Activated naive CD4-positive, alpha-beta T cell treated with anti-CD3 and anti-CD28 coated beads, Interleukin-2, amount 10 ng/mL, durations not matched to agents 7 days and 5 days (primary cell): ENCODE measurements around the gene SFXN2.

Source experiments
- CTCF ChIA-PET: fragments of 350-600 bp; sonication (Branson Sonifier 250); formaldehyde crosslinking; loops from one replicate; lab custom pipeline; 2021; ENCODE audit warnings: antibody characterized with exemption; lab: Charles Lee
- DNase-seq: peaks from one replicate; pipeline ENCODE4 v3.0.0-alpha.2; 2020
- H3K27ac Mint-ChIP-seq: one replicate; pipeline ENCODE4 v1.8.0; 2021; ENCODE audit warnings: mild to moderate bottlenecking, moderate library complexity, mixed read lengths
- H3K27me3 Mint-ChIP-seq: one replicate; pipeline ENCODE4 v1.8.0; 2021; ENCODE audit warnings: mild to moderate bottlenecking, mixed read lengths
- H3K36me3 Mint-ChIP-seq: one replicate; pipeline ENCODE4 v1.8.0; 2021; ENCODE audit warnings: mixed read lengths
- H3K4me1 Mint-ChIP-seq: one replicate; pipeline ENCODE4 v1.8.0; 2021; ENCODE audit warnings: mixed read lengths
- H3K4me3 Mint-ChIP-seq: one replicate; pipeline ENCODE4 v1.8.0; 2021; ENCODE audit warnings: mild to moderate bottlenecking, moderate library complexity, mixed read lengths
- H3K9me3 Mint-ChIP-seq: one replicate; pipeline ENCODE4 v1.8.0; 2021; ENCODE audit warnings: mixed read lengths

The SFXN2 gene

DNA sequence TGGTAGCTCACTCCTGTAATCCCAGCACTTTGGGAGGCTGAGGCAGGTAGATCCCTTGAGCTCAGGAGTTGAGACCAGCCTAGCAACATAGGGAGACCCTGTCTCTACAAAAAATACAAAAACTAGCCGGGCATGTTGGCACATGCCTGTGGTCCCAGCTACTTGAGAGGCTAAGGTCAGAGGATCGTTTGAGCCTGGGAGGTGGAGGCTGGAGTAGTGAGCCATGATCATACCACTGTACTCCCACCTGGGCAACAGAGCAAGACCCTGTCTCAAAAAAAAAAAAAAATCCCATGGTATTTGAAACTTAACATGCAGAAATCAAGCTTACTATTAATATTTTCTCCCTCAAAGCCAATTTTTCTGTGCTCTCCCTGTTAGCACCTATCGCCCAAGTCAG is 5.9 kb downstream of the SFXN2 start:
- peaks cover 40% of the 10 kb centered on the region for H3K4me1 Mint-ChIP-seq
- no peaks in the 10 kb centered on the region for H3K9me3 Mint-ChIP-seq
- DNase-seq = no peak
- H3K4me3 Mint-ChIP-seq = no peak overlapping the region
- CTCF ChIA-PET = interaction anchor here (0.9 to 3.1 kb wide), 2 partner anchors 10 to 491 kb away, joined by 3 to 11 read pairs; no protein-coding TSS in a partner anchor
- peaks cover 25% of the 10 kb centered on the region for H3K36me3 Mint-ChIP-seq
- no peaks in the 10 kb centered on the region for H3K27me3 Mint-ChIP-seq
- H3K27ac Mint-ChIP-seq = no peak overlapping the region

DNA sequence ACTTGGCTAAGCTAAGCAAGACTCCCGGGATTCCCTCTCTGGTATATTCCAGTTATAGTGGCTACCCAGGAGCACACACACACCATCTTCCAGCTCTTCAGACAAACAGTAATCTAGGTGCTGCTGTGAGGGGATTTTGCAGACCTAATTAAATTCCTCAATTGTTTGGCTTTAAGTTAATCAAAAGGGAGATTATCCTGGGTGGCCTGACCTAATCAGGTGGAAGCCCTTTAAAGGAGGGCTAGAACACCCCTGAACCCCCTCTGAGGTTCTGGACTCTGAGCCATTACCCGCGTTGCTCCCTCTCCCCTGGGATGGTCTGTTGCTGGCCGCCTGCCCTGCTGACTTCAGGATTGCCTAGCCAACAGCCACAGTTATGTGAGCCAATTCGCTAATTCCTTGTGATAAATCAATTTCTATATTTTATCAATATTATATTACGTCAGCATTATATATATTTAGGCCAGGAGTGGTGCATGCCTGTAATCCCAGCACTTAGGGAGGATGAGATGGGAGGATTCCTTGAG is 6.4 kb downstream of the SFXN2 start:
- Mint-ChIP-seq H3K4me1 (peaks cover 37% of the 10 kb centered on the region), H3K27ac (no peak overlapping the region), H3K27me3 (no peaks in the 10 kb centered on the region), H3K36me3 (peaks cover 25% of the 10 kb centered on the region), H3K4me3 (no peak overlapping the region), H3K9me3 (no peaks in the 10 kb centered on the region)
- DNase-seq = no peak
- CTCF ChIA-PET = interaction anchor here (1.3 to 3.1 kb wide), 2 partner anchors 9 to 21 kb away, joined by 3 to 11 read pairs; no protein-coding TSS in a partner anchor

GRCh38 chr10:102721954-102722353 is 7.5 kb downstream of the SFXN2 start:
- DNase-seq = no peak
- CTCF ChIA-PET = interaction anchor here (1.3 to 3.1 kb wide), 2 partner anchors 8 to 20 kb away, joined by 3 to 11 read pairs; no protein-coding TSS in a partner anchor
- Mint-ChIP-seq H3K36me3 (peaks cover 26% of the 10 kb centered on the region), H3K4me3 (no peak overlapping the region), H3K9me3 (no peaks in the 10 kb centered on the region), H3K27ac (no peak overlapping the region), H3K27me3 (no peaks in the 10 kb centered on the region), H3K4me1 (peaks cover 28% of the 10 kb centered on the region)

- Mint-ChIP-seq H3K36me3 (peaks cover 23% of the 10 kb centered on the region), H3K27me3 (no peaks in the 10 kb centered on the region), H3K4me1 (peaks cover 13% of the 10 kb centered on the region), H3K9me3 (no peaks in the 10 kb centered on the region), H3K27ac (no peak overlapping the region), H3K4me3 (no peak overlapping the region)
- CTCF ChIA-PET = no interaction called here
- no peak for DNase-seq
Measured at GRCh38 chr10:102723989-102724388, 9.6 kb downstream of the SFXN2 start.

- H3K4me3 Mint-ChIP-seq = no peak overlapping the region
- no peak for DNase-seq
- CTCF ChIA-PET = interaction anchor here (1.6 kb wide), 1 partner anchor 176 kb away, joined by 12 read pairs; no protein-coding TSS in a partner anchor
- peaks cover 23% of the 10 kb centered on the region for H3K36me3 Mint-ChIP-seq
- H3K27ac Mint-ChIP-seq = no peak overlapping the region
- peaks cover 9% of the 10 kb centered on the region for H3K4me1 Mint-ChIP-seq
- no peaks in the 10 kb centered on the region for H3K27me3 Mint-ChIP-seq
- H3K9me3 Mint-ChIP-seq = no peaks in the 10 kb centered on the region
Measured at GRCh38 chr10:102726274-102726673, 11.8 kb downstream of the SFXN2 start.

DNA sequence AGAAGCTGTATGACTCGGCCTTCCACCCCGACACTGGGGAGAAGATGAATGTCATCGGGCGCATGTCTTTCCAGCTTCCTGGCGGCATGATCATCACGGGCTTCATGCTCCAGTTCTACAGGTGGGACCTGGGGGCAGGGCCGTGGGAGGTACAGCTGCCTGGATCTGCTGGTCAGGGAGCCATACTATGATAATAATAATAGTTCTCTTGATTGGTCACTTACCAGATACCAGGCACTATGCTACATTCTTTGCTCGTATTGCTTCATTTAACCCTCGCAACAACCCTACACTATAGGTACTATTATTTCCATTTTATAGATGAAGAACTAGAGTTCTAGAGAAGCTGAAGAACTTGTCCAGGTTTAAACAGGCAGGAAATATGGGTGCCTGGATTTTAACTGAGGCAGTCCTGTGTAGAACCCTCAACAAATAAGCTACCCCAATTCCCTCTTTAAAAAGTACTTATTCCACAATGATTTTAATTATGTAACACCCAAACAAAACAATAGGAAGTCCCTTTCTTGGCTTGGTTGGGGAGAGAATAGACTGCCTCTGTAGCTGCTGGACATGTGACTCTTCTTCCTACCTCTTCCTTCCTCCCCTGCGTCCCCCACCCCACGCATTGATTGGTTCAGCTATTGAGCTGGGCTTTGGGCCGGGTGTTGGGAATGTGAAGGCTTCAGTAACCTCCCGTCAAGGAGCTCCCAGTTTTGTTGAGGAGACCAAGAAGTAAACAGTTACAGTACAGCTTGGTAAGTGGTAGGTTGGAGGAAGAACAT is 12.8 kb downstream of the SFXN2 start:
- no peaks in the 10 kb centered on the region for H3K27me3 Mint-ChIP-seq
- H3K4me1 Mint-ChIP-seq = peaks cover 2% of the 10 kb centered on the region
- no peak for DNase-seq
- H3K27ac Mint-ChIP-seq = peak overlapping the region; percentile 26
- peaks cover 22% of the 10 kb centered on the region for H3K36me3 Mint-ChIP-seq
- H3K4me3 Mint-ChIP-seq = no peak overlapping the region
- CTCF ChIA-PET = interaction anchor here (0.8 to 2.1 kb wide), 5 partner anchors 12 to 175 kb away, joined by 3 to 12 read pairs (median 3); partner anchors contain the start of genes ARL3, SFXN2 and WBP1L
- no peaks in the 10 kb centered on the region for H3K9me3 Mint-ChIP-seq

DNA sequence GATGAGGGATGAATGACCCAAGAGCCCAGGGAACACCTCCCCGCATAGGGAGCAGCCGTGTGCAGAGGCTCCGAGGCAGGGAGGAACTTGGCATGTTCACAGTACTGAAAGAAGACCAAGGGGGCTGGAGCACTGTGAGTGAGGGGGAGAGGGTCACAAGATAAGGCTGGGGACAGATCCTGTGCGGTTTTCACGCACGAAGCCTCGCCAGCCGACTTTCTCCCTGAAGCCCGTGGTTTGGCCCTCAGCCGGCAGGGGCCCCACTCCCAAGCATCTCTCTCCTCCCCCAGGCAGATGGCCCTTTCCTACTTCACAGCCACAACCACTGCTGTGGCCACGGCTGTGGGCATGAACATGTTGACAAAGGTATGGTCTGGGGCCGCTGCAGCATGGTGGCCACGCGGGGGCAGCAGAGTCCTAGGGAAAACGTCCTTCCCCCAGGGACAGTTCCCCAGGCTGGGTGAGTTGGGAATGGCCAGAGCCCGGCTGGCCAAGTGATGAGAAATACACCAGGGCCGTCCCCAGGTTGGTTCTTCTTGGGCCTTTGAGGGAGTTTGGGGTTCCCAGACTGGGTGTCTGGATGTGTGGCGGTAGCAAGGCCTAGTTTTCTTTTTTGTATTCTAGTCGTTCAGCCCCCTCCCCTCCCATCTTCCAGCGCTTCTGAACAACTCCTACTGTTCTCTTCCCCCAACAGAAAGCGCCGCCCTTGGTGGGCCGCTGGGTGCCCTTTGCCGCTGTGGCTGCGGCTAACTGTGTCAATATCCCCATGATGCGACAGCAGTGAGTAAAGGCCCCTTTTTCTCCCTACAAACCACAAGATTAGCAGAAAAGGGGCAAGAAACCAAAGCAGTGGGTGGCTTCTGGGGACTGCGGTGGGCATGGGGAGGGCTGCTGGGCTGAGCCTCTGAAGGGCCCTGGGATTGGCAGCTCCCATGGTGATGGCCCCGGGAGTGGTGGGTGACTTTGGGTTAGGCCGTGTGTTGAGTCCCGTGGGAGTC is 14.9 kb downstream of the SFXN2 start:
- CTCF ChIA-PET = interaction anchor here (0.7 to 2.1 kb wide), 4 partner anchors 9 to 189 kb away, joined by 3 to 12 read pairs (median 8); partner anchors contain the start of genes ARL3, CNNM2 and SFXN2
- DNase-seq = peak; percentile 76
- H3K9me3 Mint-ChIP-seq = no peaks in the 10 kb centered on the region
- no peak overlapping the region for H3K27ac Mint-ChIP-seq
- no peak overlapping the region for H3K4me3 Mint-ChIP-seq
- H3K4me1 Mint-ChIP-seq = peaks cover 2% of the 10 kb centered on the region
- H3K36me3 Mint-ChIP-seq = peaks cover 19% of the 10 kb centered on the region
- no peaks in the 10 kb centered on the region for H3K27me3 Mint-ChIP-seq

DNA sequence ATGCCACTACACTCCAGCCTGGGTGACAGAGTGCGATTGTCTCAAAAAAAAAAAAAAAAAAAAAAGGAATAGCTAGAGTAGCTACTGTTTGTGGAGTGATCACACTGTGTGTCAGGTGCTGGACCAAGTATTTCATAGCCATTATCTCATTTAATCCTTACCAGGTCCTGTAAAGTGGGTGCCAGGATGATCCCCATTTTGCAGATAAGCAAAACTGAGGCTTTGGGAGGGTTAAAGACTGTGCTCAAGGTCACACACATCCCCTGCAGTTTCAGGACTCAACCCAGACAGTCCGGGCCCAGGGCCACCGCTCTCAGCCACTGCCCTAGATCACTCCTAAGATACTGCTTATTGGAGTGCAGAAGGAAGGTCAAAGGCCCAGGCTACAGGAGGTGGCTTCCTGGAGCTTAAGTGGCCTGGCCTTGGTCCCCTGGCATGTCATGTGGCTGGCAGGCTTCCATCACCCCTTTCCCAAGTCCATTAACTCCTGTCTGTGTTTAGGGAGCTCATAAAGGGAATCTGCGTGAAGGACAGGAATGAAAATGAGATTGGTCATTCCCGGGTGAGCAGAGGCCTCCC is 16.9 kb downstream of the SFXN2 start:
- Mint-ChIP-seq H3K27me3 (no peaks in the 10 kb centered on the region), H3K4me1 (peaks cover 2% of the 10 kb centered on the region), H3K27ac (no peak overlapping the region), H3K9me3 (no peaks in the 10 kb centered on the region), H3K36me3 (peaks cover 15% of the 10 kb centered on the region), H3K4me3 (no peak overlapping the region)
- CTCF ChIA-PET = interaction anchor here (1.0 to 2.1 kb wide), 3 partner anchors 11 to 169 kb away, joined by 3 to 11 read pairs (median 5); partner anchors contain the start of genes ARL3 and SFXN2
- DNase-seq = no peak

DNA sequence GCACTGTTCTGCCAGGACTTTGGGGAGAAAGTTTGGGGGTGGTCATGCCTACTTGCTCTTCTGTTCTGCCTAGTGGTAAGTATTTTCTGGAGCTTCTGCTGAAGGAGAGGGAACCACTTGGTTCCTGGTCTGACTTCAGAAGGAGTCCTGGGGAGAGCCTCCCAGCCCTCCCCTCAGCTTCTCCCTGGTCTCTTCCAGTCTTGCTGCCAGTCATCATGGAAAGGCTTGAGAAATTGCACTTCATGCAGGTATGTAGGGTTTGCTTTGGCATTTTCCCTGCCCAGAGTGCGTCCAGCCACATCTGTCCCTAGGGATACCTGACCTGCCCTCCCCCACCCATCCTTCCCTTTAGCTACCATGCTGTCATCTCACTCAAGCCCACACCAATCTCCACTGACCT is 18.2 kb downstream of the SFXN2 start:
- H3K27ac Mint-ChIP-seq = no peak overlapping the region
- peaks cover 8% of the 10 kb centered on the region for H3K36me3 Mint-ChIP-seq
- H3K4me1 Mint-ChIP-seq = peaks cover 2% of the 10 kb centered on the region
- H3K4me3 Mint-ChIP-seq = no peak overlapping the region
- H3K27me3 Mint-ChIP-seq = no peaks in the 10 kb centered on the region
- CTCF ChIA-PET = interaction anchor here (0.6 to 0.8 kb wide), 2 partner anchors 12 to 52 kb away, joined by 3 read pairs; no protein-coding TSS in a partner anchor
- DNase-seq = no peak
- H3K9me3 Mint-ChIP-seq = no peaks in the 10 kb centered on the region

DNA sequence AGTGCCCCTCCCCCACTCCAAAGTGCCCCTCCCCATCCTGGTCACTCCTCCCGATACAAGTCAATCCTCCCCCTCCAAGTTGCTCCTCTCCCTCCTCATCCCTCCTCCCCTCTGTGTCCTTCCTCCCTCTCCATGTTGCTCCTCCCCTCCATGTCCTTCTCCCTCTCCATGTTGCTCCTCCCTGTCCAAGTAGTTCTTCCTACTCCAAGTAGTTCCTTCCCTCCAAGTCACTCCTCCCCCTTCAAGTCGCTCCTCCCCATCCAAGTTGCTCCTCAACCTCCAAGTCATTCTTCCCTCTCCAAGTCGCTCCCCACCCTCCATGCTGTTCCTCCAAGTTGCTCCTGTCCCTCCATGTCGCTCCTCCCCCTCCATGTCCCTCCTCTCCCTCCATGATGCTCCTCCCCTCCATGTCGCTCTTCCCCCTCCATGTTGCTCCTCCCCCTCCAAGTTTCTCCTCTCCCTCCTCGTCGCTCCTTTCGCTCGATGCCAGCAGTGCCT is 20.7 kb downstream of the SFXN2 start:
- H3K4me3 Mint-ChIP-seq = no peak overlapping the region
- no peaks in the 10 kb centered on the region for H3K27me3 Mint-ChIP-seq
- peaks cover 4% of the 10 kb centered on the region for H3K36me3 Mint-ChIP-seq
- CTCF ChIA-PET = no interaction called here
- no peaks in the 10 kb centered on the region for H3K9me3 Mint-ChIP-seq
- H3K27ac Mint-ChIP-seq = no peak overlapping the region
- DNase-seq = no peak
- H3K4me1 Mint-ChIP-seq = no peaks in the 10 kb centered on the region

GRCh38 chr10:102738692-102739121 is 24.3 kb downstream of the SFXN2 start:
- CTCF ChIA-PET = interaction anchor here (1.2 kb wide), 1 partner anchor 94 kb away, joined by 3 read pairs; no protein-coding TSS in a partner anchor
- no peak overlapping the region for H3K27ac Mint-ChIP-seq
- no peak overlapping the region for H3K4me3 Mint-ChIP-seq
- peaks cover 3% of the 10 kb centered on the region for H3K27me3 Mint-ChIP-seq
- no peak for DNase-seq
- H3K36me3 Mint-ChIP-seq = peaks cover 5% of the 10 kb centered on the region
- peaks cover 3% of the 10 kb centered on the region for H3K9me3 Mint-ChIP-seq
- H3K4me1 Mint-ChIP-seq = peaks cover 11% of the 10 kb centered on the region

GRCh38 chr10:102740229-102740628 is 25.8 kb downstream of the SFXN2 start:
- peaks cover 23% of the 10 kb centered on the region for H3K4me1 Mint-ChIP-seq
- CTCF ChIA-PET = no interaction called here
- H3K4me3 Mint-ChIP-seq = no peak overlapping the region
- no peak for DNase-seq
- H3K27me3 Mint-ChIP-seq = peaks cover 3% of the 10 kb centered on the region
- H3K9me3 Mint-ChIP-seq = peaks cover 3% of the 10 kb centered on the region
- H3K27ac Mint-ChIP-seq = no peak overlapping the region
- peaks cover 9% of the 10 kb centered on the region for H3K36me3 Mint-ChIP-seq

- peaks cover 3% of the 10 kb centered on the region for H3K27me3 Mint-ChIP-seq
- CTCF ChIA-PET = interaction anchor here (0.9 kb wide), 1 partner anchor 20 kb away, joined by 3 read pairs; no protein-coding TSS in a partner anchor
- peaks cover 15% of the 10 kb centered on the region for H3K36me3 Mint-ChIP-seq
- no peak overlapping the region for H3K27ac Mint-ChIP-seq
- H3K9me3 Mint-ChIP-seq = peaks cover 3% of the 10 kb centered on the region
- H3K4me3 Mint-ChIP-seq = no peak overlapping the region
- peaks cover 36% of the 10 kb centered on the region for H3K4me1 Mint-ChIP-seq
- DNase-seq = no peak
Measured at GRCh38 chr10:102741726-102742237, 27.3 kb downstream of the SFXN2 start.
